ENCODE results near the gene NEURL4.

Gene NEURL4

DNA sequence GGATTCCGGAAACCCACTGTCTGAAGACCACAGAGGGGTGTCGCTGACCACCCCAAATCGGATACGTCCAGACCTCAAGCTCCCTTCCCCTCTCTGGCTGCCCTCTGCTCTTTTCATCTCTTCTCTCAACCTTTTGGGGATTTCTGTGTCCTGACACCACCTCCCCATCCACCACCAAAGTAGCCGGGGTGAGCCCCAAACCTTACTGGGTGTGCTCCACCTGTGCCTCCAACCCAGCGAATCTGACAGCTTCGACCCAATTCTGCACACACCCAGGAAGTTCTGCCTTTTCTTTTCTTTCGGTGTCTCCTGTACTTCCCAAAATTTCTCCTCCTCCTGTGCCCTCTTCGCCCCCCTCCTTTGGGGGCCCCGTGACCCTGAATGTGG lies 23.4 kb upstream of the NEURL4 start:
- no peak overlapping the region for H3K27ac ChIP-seq (ENCODE audit: low read length)
- H2AFZ ChIP-seq (ENCODE audit: low read depth, low read length) = no peak overlapping the region

GRCh38 chr17:7351665-7352502 lies 22.7 kb upstream of the NEURL4 start, which contains the start of gene KCTD11:
KCTD11 (plus strand) TSS chr17:7352162.
- Histone ChIP-seq H2AFZ (ENCODE audit: low read depth, low read length) (peak within 1 kb of the TSS; percentile 56; the same call in 1 of the 2 replicates), H3K79me2 (ENCODE audit: low read length) (no peaks in the 10 kb centered on the region), H3K27ac (ENCODE audit: low read length) (0 out of 2 replicates have a peak within 1 kb of the TSS, but pooled peaks have one; percentile 25), H3K27me3 (ENCODE audit: low read depth, low read length) (no peaks in the 10 kb centered on the region), H4K20me1 (ENCODE audit: insufficient read depth, low read length) (no peaks in the 10 kb centered on the region), H3K4me1 (ENCODE audit: low read length) (peaks cover 11% of the 10 kb centered on the region), H3K9ac (ENCODE audit: low read length) (peak within 1 kb of the TSS; percentile 86), H3K4me3 (ENCODE audit: low read length) (peak within 1 kb of the TSS; percentile 91), H3K4me2 (ENCODE audit: low read length) (peak within 1 kb of the TSS; percentile 84), H3K9me3 (ENCODE audit: insufficient read depth, low read length) (no peaks in the 10 kb centered on the region), H3K36me3 (replicated peaks; ENCODE audit: low read depth, low read length) (no peaks in the 10 kb centered on the region)
- TF ChIP-seq EZH2phosphoT487 (IDR thresholded peaks at IDR 0.05; ENCODE audit: low read depth) (no peak), CTCF (IDR thresholded peaks at IDR 0.05; ENCODE audit: low read depth, low read length) (no peak)

More for the DNA sequence above, 23.4 kb upstream of the NEURL4 start:
- Histone ChIP-seq H3K9me3 (ENCODE audit: insufficient read depth, low read length) (no peaks in the 10 kb centered on the region), H3K4me1 (ENCODE audit: low read length) (peaks cover 11% of the 10 kb centered on the region), H3K27me3 (ENCODE audit: low read depth, low read length) (no peaks in the 10 kb centered on the region), H3K4me2 (ENCODE audit: low read length) (peak overlapping the region; percentile 84), H3K79me2 (ENCODE audit: low read length) (no peaks in the 10 kb centered on the region), H3K36me3 (replicated peaks; ENCODE audit: low read depth, low read length) (no peaks in the 10 kb centered on the region), H4K20me1 (ENCODE audit: insufficient read depth, low read length) (no peaks in the 10 kb centered on the region), H3K4me3 (ENCODE audit: low read length) (peak overlapping the region; percentile 91), H3K9ac (ENCODE audit: low read length) (peak overlapping the region; percentile 86)
- no peak for TF ChIP-seq EZH2phosphoT487 (IDR thresholded peaks at IDR 0.05; ENCODE audit: low read depth)
- TF ChIP-seq CTCF (IDR thresholded peaks at IDR 0.05; ENCODE audit: low read depth, low read length) = peak; percentile 43

DNA sequence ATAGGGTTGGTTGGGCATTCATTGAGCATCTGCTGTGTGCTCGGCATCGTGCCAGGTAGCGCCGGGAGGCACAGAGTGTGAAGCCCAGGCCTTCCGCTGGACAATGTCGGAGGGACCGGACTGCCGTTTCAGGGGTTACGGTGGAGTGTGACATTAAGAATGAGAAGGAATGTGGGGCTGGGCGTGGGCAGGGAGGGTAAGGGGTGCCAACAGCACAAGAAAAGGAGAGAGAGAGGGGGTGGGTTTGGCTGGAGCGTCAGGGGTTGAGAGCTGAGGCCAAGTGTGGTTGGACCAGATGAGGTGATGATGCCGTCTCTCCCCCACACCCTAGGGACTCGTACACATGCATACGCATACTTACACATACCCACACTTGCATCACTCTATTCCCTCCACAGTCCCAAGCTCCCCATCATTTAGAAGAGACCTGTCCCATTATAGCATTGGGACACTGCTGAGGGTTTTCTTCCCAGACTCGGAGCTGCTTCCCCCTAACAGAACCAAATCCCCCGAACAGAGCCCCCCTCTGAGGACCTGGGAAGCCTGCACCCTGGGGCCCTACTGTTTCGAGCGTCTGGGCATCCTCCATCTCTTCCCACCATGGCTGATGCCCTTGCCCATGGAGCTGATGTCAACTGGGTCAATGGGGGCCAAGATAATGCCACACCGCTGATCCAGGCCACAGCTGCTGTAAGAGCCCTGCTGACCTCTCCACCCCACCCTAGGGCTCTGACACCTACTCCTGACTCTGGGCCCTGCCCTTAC lies 19.5 kb upstream of the NEURL4 start:
- no peak overlapping the region for H3K4me3 ChIP-seq (ENCODE audit: low read length)
- H4K20me1 ChIP-seq (ENCODE audit: insufficient read depth, low read length) = no peaks in the 10 kb centered on the region
- no peak overlapping the region for H2AFZ ChIP-seq (ENCODE audit: low read depth, low read length)
- H3K27me3 ChIP-seq (ENCODE audit: low read depth, low read length) = no peaks in the 10 kb centered on the region
- H3K27ac ChIP-seq (ENCODE audit: low read length) = no peak overlapping the region
- TF ChIP-seq EZH2phosphoT487 (IDR thresholded peaks at IDR 0.05; ENCODE audit: low read depth) (no peak), CTCF (IDR thresholded peaks at IDR 0.05; ENCODE audit: low read depth, low read length) (no peak)
- no peaks in the 10 kb centered on the region for H3K79me2 ChIP-seq (ENCODE audit: low read length)
- H3K4me2 ChIP-seq (ENCODE audit: low read length) = no peak overlapping the region
- no peaks in the 10 kb centered on the region for H3K36me3 ChIP-seq (replicated peaks; ENCODE audit: low read depth, low read length)
- H3K4me1 ChIP-seq (ENCODE audit: low read length) = peaks cover 6% of the 10 kb centered on the region; the same call in 1 of the 2 replicates
- H3K9ac ChIP-seq (ENCODE audit: low read length) = no peak overlapping the region
- H3K9me3 ChIP-seq (ENCODE audit: insufficient read depth, low read length) = no peaks in the 10 kb centered on the region
